SU-DHL-6 (cell line): ENCODE results near the gene EEF1A2.

Source experiments
- H2AFZ ChIP-seq: fragments of 200-600 bp; sonication (generic); 2 replicates; pipeline ENCODE4 v1.6.1; 2014; ENCODE audit warnings: low read depth, mild to moderate bottlenecking, moderate library complexity, mixed read lengths, antibody characterized with exemption, low read length; ENCODE audit not compliant: severe bottlenecking
- H3F3A ChIP-seq: fragments of 200-600 bp; shearing (Covaris generic); 2 replicates; pipeline ENCODE4 v1.6.0; 2016; ENCODE audit warnings: antibody characterized with exemption, mild to moderate bottlenecking; ENCODE audit not compliant: insufficient read depth
- H3K27ac ChIP-seq: fragments of 200-600 bp; sonication (generic); 2 replicates; pipeline ENCODE4 v1.5.1; 2016; ENCODE audit warnings: low read depth, mild to moderate bottlenecking, low read length, moderate library complexity, mixed read lengths
- H3K27me3 ChIP-seq: fragments of 200-600 bp; sonication (generic), shearing (Covaris generic); 2 replicates; pipeline ENCODE4 v1.6.0; 2014; ENCODE audit warnings: mild to moderate bottlenecking, low read length
- H3K36me3 ChIP-seq: fragments of 200-600 bp; sonication (generic); 2 replicates; pipeline ENCODE4 v1.6.1; 2014; ENCODE audit warnings: mild to moderate bottlenecking, low read length, mixed read lengths
- H3K4me2 ChIP-seq: fragments of 300-600, 200-600 bp; shearing (Covaris generic), sonication (generic); 2 replicates; pipeline ENCODE4 v1.6.0; 2014; ENCODE audit warnings: low read length, low read depth, mild to moderate bottlenecking; ENCODE audit not compliant: poor library complexity, severe bottlenecking
- H3K4me3 ChIP-seq: fragments of 200-600 bp; sonication (generic); 2 replicates; pipeline ENCODE4 v1.5.1; 2014; ENCODE audit warnings: antibody characterized with exemption, low read length, mild to moderate bottlenecking, mixed read lengths; ENCODE audit not compliant: insufficient read depth, poor library complexity, severe bottlenecking
- H3K79me2 ChIP-seq: fragments of 200-600 bp; sonication (generic); 2 replicates; pipeline ENCODE4 v1.6.1; 2014; ENCODE audit warnings: mild to moderate bottlenecking, low read length, moderate library complexity; ENCODE audit not compliant: insufficient read depth
- H3K9ac ChIP-seq: fragments of 200-600 bp; sonication (generic); 2 replicates; pipeline ENCODE4 v1.7.0; 2014; ENCODE audit warnings: mild to moderate bottlenecking, low read length
- H3K9me2 ChIP-seq: fragments of 200-600 bp; sonication (generic); replicated peaks from 2 replicates; pipeline ENCODE4 v1.6.1; 2014; ENCODE audit warnings: low read length; ENCODE audit not compliant: insufficient read depth
- H3K9me3 ChIP-seq: fragments of 200-600 bp; sonication (generic); 2 replicates; pipeline ENCODE4 v1.6.1; 2014; ENCODE audit warnings: low read length, mixed read lengths; ENCODE audit not compliant: insufficient read depth
- H4K20me1 ChIP-seq: fragments of 200-600 bp; sonication (generic); 2 replicates; pipeline ENCODE4 v1.6.1; 2014; ENCODE audit warnings: low read depth, mild to moderate bottlenecking, antibody characterized with exemption, low read length, moderate library complexity, mixed read lengths
- CTCF ChIP-seq: fragments of 200-600 bp; sonication (generic); IDR thresholded peaks from one replicate; pipeline ENCODE4 v1.5.1; 2017; ENCODE audit warnings: antibody characterized with exemption, mild to moderate bottlenecking, low read length, moderate library complexity; ENCODE audit not compliant: insufficient read depth, poor library complexity, severe bottlenecking
- EZH2phosphoT487 ChIP-seq: fragments of 200-600 bp; sonication (generic), shearing (Covaris generic); conservative IDR thresholded peaks from 2 replicates; pipeline ENCODE4 v1.6.1; 2018; ENCODE audit warnings: mild to moderate bottlenecking, antibody characterized with exemption, low read length, moderate library complexity, mixed read lengths

The EEF1A2 gene

GRCh38 chr20:63459070-63459380 is 39.9 kb downstream of the EEF1A2 start:
- no peaks in the 10 kb centered on the region for H4K20me1 ChIP-seq
- H3K9ac ChIP-seq, result no peak overlapping the region
- no peaks in the 10 kb centered on the region for H3K79me2 ChIP-seq
- no peaks in the 10 kb centered on the region for H3K36me3 ChIP-seq
- no peaks in the 10 kb centered on the region for H3F3A ChIP-seq
- no peak overlapping the region for H3K4me3 ChIP-seq
- H3K9me3 ChIP-seq, result no peaks in the 10 kb centered on the region
- no peak overlapping the region for H2AFZ ChIP-seq
- TF ChIP-seq EZH2phosphoT487 (no peak), CTCF (no peak)
- no peaks in the 10 kb centered on the region for H3K9me2 ChIP-seq
- H3K27me3 ChIP-seq, result no peaks in the 10 kb centered on the region
- no peak overlapping the region for H3K4me2 ChIP-seq
- no peak overlapping the region for H3K27ac ChIP-seq

GRCh38 chr20:63458170-63459069 is 40.5 kb downstream of the EEF1A2 start:
- no peaks in the 10 kb centered on the region for H3F3A ChIP-seq
- H3K27ac ChIP-seq, result no peak overlapping the region
- H4K20me1 ChIP-seq, result no peaks in the 10 kb centered on the region
- no peak overlapping the region for H3K4me3 ChIP-seq
- H3K9me3 ChIP-seq, result no peaks in the 10 kb centered on the region
- H3K36me3 ChIP-seq, result no peaks in the 10 kb centered on the region
- no peak overlapping the region for H3K4me2 ChIP-seq
- H3K9ac ChIP-seq, result no peak overlapping the region
- TF ChIP-seq EZH2phosphoT487 (no peak), CTCF (no peak)
- H2AFZ ChIP-seq, result no peak overlapping the region
- H3K27me3 ChIP-seq, result no peaks in the 10 kb centered on the region
- H3K79me2 ChIP-seq, result no peaks in the 10 kb centered on the region
- H3K9me2 ChIP-seq, result no peaks in the 10 kb centered on the region

DNA sequence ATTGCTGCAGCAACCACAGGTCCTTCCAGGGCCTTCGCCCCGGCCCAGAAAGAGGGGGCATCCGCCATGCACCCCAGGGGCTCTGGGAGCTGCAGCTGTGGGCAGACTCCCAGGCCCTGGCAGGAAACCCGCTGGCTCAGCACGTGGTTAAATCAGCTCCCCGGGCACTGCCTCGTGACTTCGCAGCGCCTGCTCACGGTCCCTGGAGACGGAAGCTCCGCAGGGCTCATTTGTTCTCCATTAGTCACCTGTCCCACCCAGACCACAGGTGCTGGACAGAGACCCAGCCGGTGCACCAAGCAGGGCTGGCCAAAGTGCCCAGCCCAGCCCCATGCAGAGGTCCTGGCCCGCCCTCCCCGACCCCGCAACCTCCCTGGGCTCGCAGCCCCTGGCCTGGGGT is 41.1 kb downstream of the EEF1A2 start:
- Histone ChIP-seq H3F3A (no peaks in the 10 kb centered on the region), H3K4me2 (no peak overlapping the region), H3K27ac (no peak overlapping the region), H2AFZ (no peak overlapping the region), H3K9me3 (no peaks in the 10 kb centered on the region), H3K4me3 (no peak overlapping the region), H3K79me2 (no peaks in the 10 kb centered on the region), H3K9ac (no peak overlapping the region), H3K27me3 (no peaks in the 10 kb centered on the region), H3K9me2 (no peaks in the 10 kb centered on the region), H4K20me1 (no peaks in the 10 kb centered on the region), H3K36me3 (no peaks in the 10 kb centered on the region)
- TF ChIP-seq CTCF (no peak), EZH2phosphoT487 (no peak)
